Esophagus muscularis mucosa (tissue), 4 donors: ENCODE results near the gene UGT1A3. TPM values are rescaled to one million over a fixed set of nuclear protein-coding genes. Genes with fewer than 3 reads are reported as not detected.
"Not testable (repeated sequence)": the region's sequence is repeated elsewhere in the genome, so short reads cannot be mapped to it uniquely, and the experiment has no call there.

Source experiments
- DNase-seq: peaks from one replicate; pipeline ENCODE4 v3.0.0-alpha.2; 2017; ENCODE audit errors: extremely low spot score
- H3K27ac ChIP-seq, 4 donors: fragments of 200-600 bp; sonication (generic); replicated peaks in 1 of 4; 1 replicate in 3 of 4; 2 replicates in 1 of 4; pipeline ENCODE4 v1.5.1; 2016 to 2019; ENCODE audit warnings: mild to moderate bottlenecking in 1 of 4
- H3K27me3 ChIP-seq, 4 donors: fragments of 200-600 bp; sonication (generic); one replicate each; pipeline versions ENCODE4 v1.5.1 to v1.6.0; 2016 to 2019
- H3K36me3 ChIP-seq, 4 donors: fragments of 200-600 bp; sonication (generic); one replicate each; pipeline ENCODE4 v1.5.1; 2016 to 2019
- H3K4me1 ChIP-seq, 4 donors: fragments of 200-600 bp; sonication (generic); one replicate each; pipeline ENCODE4 v1.5.1; 2016 to 2019
- H3K4me3 ChIP-seq, 4 donors: fragments of 200-600 bp; sonication (generic); 1 replicate in 2 of 4; 2 replicates in 2 of 4; pipeline ENCODE4 v1.5.1; 2016 to 2019; ENCODE audit warnings: mild to moderate bottlenecking in 4 of 4, moderate library complexity in 1 of 4
- H3K9me3 ChIP-seq, 4 donors: fragments of 200-600 bp; sonication (generic); 1 replicate in 3 of 4; 2 replicates in 1 of 4; pipeline ENCODE4 v1.5.1; 2016 to 2019
- EP300 ChIP-seq: sonication (generic); formaldehyde crosslinking; IDR thresholded peaks from one replicate; pipeline ENCODE4 v1.6.1; 2017; ENCODE audit warnings: antibody characterized with exemption
- POLR2A ChIP-seq: fragments of 450-650 bp; IDR thresholded peaks from one replicate; pipeline ENCODE4 v1.6.1; 2017; ENCODE audit warnings: antibody characterized with exemption, moderate library complexity, mild to moderate bottlenecking, low read depth
- POLR2AphosphoS5 ChIP-seq, 2 donors: sonication (generic); formaldehyde crosslinking; IDR thresholded peaks; one replicate each; pipeline ENCODE4 v1.6.1; 2017; ENCODE audit warnings: antibody characterized with exemption in 2 of 2
- WGBS: methylation state at CpG from one replicate; pipeline ENCODE4 v1.1.5; 2018; 5-methylcytosine and 5-hydroxymethylcytosine counted together
- intact Hi-C: fragments of 100-400 bp; cut with DNase I; formaldehyde crosslinking; loops from one replicate; pipeline ENCODE4 v1.15.1; 2023
- total RNA-seq, 4 donors: library from RNA; depleted of rRNA; stranded (reverse); fragments of >200 nt; gene quantifications; one replicate each; pipeline versions ENCODE4 v1.1.0 to v1.2.1, GENCODE V29; 2016
- TF ChIP-seq, protein P1 (sequence below), 3 experiments: fragments of 200-600 bp in 2 of 3; fragments of 450-650 bp in 1 of 3; sonication (generic) in 2 of 3; IDR thresholded peaks; one replicate each; pipeline ENCODE4 v1.5.1; 2017 to 2019; ENCODE audit warnings: antibody characterized with exemption in 3 of 3, mild to moderate bottlenecking in 2 of 3, moderate library complexity in 1 of 3

The UGT1A3 gene
- total RNA-seq, 4 donors from 2014 or later = not detected

DNA sequence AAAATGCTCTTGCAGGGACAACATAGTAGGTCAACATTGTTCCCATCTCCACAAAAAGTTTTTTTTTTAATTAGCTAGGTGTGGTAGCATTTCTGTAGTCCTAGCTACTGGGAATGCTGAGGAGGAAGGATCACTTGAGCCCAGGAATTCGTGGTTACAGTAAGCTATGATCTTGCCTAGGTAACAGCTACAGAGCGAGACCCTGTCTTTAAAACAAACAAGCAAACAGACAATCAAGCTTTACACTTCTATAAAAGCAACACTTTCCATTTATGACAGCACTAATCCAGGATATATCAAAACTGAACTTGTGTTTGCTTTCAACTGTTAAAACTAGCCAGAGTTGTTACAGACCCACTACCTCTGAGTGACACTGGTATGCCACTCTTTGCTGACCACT is 12.0 kb downstream of the UGT1A3 start:
- no peak for DNase-seq
- H3K4me3 ChIP-seq = no peak overlapping the region
- no peaks in the 10 kb centered on the region for H3K36me3 ChIP-seq
- intact Hi-C loops = no loop called here
- no peaks in the 10 kb centered on the region for H3K4me1 ChIP-seq
- no peaks in the 10 kb centered on the region for H3K9me3 ChIP-seq
- TF ChIP-seq POLR2A (no peak), EP300 (no peak), POLR2AphosphoS5 (IDR thresholded peaks at IDR 0.05) (no peak)
- TF ChIP-seq, protein P1, sequence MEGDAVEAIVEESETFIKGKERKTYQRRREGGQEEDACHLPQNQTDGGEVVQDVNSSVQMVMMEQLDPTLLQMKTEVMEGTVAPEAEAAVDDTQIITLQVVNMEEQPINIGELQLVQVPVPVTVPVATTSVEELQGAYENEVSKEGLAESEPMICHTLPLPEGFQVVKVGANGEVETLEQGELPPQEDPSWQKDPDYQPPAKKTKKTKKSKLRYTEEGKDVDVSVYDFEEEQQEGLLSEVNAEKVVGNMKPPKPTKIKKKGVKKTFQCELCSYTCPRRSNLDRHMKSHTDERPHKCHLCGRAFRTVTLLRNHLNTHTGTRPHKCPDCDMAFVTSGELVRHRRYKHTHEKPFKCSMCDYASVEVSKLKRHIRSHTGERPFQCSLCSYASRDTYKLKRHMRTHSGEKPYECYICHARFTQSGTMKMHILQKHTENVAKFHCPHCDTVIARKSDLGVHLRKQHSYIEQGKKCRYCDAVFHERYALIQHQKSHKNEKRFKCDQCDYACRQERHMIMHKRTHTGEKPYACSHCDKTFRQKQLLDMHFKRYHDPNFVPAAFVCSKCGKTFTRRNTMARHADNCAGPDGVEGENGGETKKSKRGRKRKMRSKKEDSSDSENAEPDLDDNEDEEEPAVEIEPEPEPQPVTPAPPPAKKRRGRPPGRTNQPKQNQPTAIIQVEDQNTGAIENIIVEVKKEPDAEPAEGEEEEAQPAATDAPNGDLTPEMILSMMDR (IDR thresholded peaks at IDR 0.05) = no peak
- H3K27ac ChIP-seq = no peak overlapping the region
- WGBS = 59% methylated on average over 2 of the region's 2 CpGs
- H3K27me3 ChIP-seq = peaks cover 0 to 9% (median 0%) of the 10 kb centered on the region in 4 donors

DNA sequence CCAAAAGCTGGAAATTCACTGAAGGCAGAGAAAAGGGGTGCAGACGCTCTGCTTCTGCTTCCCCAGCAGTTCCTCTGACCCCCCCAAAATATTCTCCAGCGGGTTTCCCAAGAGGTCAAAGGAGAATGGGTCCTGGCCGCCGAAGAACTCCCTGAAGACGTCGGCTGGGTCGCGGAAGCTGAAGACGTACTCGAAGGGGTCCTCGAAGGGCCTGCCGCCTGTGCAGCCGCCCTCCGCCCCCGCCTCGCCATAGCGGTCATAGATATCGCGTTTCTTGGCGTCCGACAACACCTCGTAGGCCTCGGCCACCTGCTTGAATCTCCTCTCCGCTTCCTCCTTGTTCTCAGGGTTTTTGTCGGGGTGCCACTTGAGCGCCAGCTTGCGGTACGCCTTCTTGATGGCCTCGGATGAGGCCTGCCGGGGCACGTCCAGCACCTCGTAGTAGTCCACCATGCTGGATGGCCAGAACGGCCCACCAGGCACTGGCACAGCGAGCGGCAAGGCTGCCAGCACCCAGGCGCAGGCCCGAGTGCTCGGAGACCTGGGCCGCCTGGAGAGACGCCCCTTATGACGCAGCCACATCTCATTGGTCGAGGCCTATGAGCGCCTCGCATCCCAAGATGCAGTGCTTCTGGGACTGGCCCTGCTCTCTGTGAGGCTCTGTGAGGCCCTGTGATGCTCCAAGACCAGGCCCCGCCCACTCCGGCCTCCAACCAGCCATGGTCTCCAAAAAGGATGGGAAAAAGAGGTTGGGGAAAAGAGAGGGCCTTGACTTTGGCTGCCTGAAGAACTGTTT is 14.8 kb downstream of the UGT1A3 start:
- Histone ChIP-seq H3K4me3 (no peak overlapping the region), H3K27me3 (peaks cover 0 to 3% (median 0%) of the 10 kb centered on the region in 4 donors), H3K4me1 (no peaks in the 10 kb centered on the region), H3K27ac (no peak overlapping the region), H3K36me3 (no peaks in the 10 kb centered on the region), H3K9me3 (no peaks in the 10 kb centered on the region)
- intact Hi-C loops = no loop called here
- no peak for TF ChIP-seq POLR2A
- TF ChIP-seq, protein P1 (IDR thresholded peaks at IDR 0.05) = no peak
- no peak for DNase-seq
- 94% methylated on average over 34 of the region's 46 CpGs for WGBS

DNA sequence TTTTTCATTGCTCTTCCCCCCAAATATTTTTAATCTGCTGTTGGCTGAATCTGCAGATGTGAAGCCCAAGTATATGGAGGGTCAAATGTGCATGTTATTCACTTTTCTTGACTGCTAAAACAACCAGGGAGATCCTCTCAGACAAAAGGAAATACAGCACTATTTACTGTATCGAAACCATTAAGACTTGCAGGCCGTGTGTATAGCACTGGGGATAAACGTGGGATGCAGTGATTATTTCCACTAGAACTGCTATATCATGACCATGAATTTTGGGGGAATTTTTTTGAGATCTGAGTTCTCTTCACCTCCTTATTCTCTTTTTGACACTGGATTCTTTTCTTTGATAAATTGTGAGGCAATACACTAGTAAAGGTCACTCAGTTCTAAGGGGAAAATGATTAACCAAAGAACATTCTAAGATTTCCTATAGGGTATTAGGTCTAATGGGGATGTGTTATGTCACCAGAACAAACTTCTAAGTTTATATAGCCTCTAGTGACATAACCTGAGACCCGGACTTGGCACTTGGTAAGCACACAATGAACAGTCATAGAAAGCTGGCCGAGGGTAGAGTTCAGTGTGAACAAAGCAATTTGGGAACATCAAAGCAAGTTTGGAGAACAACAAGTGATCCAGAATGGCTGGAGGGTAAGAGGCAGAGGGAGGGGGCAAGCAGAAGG is 16.4 kb downstream of the UGT1A3 start:
- Histone ChIP-seq H3K4me1 (no peaks in the 10 kb centered on the region), H3K27ac (no peak overlapping the region), H3K36me3 (no peaks in the 10 kb centered on the region), H3K4me3 (no peak overlapping the region), H3K9me3 (no peaks in the 10 kb centered on the region), H3K27me3 (peaks cover 0 to 3% (median 0%) of the 10 kb centered on the region in 4 donors)
- no peak for DNase-seq
- no peak for TF ChIP-seq POLR2AphosphoS5 (IDR thresholded peaks at IDR 0.05)
- TF ChIP-seq, protein P1 (IDR thresholded peaks at IDR 0.05) = no peak
- no peak for TF ChIP-seq POLR2A
- TF ChIP-seq EP300 = no peak
- intact Hi-C loops = no loop called here
- WGBS = 76% methylated on average over 5 of the region's 5 CpGs

DNA sequence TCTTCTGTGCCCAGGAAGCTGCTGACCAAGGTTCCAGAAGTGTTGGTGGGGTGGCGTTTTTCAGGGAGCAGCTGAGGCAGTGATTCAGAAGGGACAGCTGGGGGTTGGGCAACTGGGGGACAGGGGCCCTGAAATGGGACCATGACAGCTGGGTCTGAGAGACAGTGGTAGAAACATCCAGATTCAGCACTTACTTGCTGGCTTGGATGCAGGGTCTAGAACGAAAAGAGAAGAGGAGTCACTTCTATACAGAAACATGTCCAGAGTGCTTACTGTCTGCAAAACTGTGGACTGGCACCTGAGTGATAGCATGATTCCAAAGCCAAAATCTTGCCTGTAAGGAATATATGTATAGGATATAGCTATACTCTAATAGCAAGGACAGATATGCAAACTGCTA is 17.0 kb downstream of the UGT1A3 start:
- WGBS = 64% methylated on average over 2 of the region's 2 CpGs
- H3K27me3 ChIP-seq, H3K9me3 ChIP-seq, H3K4me3 ChIP-seq, DNase-seq, H3K27ac ChIP-seq, H3K36me3 ChIP-seq, H3K4me1 ChIP-seq, intact Hi-C loops: not testable (repeated sequence)

DNA sequence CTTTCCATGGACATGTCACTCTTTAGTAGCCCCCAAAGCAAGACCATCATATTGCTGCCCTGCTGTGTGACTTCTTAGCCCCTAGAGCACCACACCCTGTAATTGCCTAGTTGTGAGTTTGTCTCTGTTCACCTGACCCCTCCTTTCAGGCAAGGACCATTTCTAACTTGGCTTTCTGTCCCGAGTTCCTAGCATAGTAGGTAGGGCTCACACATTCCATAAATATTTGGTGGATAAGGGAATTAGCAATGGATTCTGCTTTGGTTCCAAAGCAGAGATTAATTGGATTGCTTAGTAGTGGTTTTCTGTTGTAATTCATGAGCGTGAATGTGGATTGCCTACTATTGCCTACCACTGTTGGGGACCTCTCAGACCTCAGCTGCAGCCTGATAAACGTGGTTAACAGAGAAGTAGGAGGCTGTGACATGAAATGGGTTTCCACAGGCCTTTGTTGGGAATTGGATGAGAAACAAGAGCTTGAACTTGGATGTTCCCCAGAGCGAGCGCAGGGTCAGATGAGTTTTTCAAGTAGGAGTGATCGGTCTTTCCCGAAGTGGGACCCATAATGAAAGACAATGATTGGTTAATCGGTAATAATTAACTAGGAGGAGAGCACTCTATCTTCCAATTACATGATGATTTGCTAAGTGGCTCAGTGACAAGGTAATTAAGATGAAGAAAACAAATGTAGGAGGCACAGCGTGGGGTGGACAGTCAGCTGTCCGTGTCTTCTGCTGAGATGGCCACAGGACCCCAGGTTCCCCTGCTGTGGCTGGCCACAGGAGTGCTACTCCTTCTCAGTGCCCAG is 17.8 kb downstream of the UGT1A3 start:
- TF ChIP-seq POLR2AphosphoS5 (IDR thresholded peaks at IDR 0.05) = no peak
- TF ChIP-seq EP300 = no peak
- TF ChIP-seq POLR2A = no peak
- TF ChIP-seq, protein P1 (IDR thresholded peaks at IDR 0.05) = no peak
- H3K36me3 ChIP-seq = no peaks in the 10 kb centered on the region
- H3K9me3 ChIP-seq = no peaks in the 10 kb centered on the region
- no peak overlapping the region for H3K27ac ChIP-seq
- intact Hi-C loops = no loop called here
- H3K4me3 ChIP-seq = no peak overlapping the region
- no peaks in the 10 kb centered on the region for H3K4me1 ChIP-seq
- 77% methylated on average over 10 of the region's 10 CpGs for WGBS
- DNase-seq = no peak
- peaks cover 0 to 3% (median 0%) of the 10 kb centered on the region in 4 donors for H3K27me3 ChIP-seq
